ENCODE data around the gene PDE4D. TPM values are rescaled to one million over a fixed set of nuclear protein-coding genes. Genes with fewer than 3 reads are reported as not detected.
A peak's percentile ranks its signal among the peaks of the same experiment; 100 is the strongest.
"Not testable (repeated sequence)": the region's sequence is repeated elsewhere in the genome, so short reads cannot be mapped to it uniquely, and the experiment has no call there.

The PDE4D gene
- total RNA-seq, 1 donor from 2014 or later, result 47.7 TPM

DNA sequence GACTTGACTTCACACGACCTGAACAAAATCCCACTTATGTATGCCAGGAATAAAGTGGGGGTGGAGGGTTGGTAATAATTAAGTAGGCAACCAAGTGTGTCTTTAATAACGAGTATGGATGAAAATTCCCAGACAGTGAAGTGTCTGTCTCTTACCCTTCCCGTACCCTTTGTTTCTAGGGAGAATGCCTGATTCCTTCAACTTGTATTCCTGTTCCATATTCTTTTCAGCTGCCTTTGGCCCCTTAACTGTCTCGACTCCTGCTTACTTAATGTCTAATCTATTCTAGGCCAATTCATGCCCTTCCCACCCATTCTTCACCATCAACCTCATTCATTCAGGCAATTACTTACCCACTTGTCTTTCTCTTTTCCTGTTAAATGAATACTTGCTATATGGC is 930.2 kb downstream of the PDE4D start:
- intact Hi-C loops (cut with micrococcal nuclease), result no loop called here
- Mint-ChIP-seq H3K4me3 (no peak overlapping the region), H3K27ac (no peak overlapping the region), H3K36me3 (ENCODE audit: low read depth) (no peaks in the 10 kb centered on the region), H3K4me1 (peaks cover 2% of the 10 kb centered on the region), H3K27me3 (no peaks in the 10 kb centered on the region), H3K9me3 (no peaks in the 10 kb centered on the region)
- no peak for DNase-seq

DNA sequence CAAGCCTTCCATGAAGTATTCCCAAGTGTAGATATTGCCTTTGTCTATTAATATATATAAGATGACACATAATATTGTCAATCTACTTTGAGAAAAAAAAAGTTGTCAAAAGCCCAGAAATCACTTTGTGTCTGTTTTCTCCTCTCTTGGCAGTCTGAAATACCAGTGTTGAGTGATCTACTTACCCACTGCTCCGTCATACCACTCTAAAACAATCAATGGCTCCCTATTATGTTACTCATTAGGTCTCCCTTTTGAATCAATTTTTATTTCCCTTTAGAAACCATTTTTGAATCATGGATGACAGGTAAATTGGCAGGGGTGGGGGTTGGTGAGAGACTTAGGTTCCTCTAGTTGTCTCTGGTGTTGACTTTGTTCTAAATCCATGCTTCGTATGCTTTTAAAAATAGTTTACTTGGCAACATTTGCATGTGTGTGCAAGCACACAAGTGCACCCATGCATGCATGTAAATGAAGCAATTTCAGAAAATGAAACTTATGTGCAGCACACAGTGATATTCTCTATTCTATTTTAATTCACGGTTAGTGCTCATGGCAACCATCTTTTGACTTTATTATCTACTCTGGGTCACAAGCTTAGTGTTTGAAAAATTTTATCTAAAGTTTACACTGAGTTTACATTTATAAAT is 931.8 kb downstream of the PDE4D start:
- Mint-ChIP-seq H3K27me3 (no peaks in the 10 kb centered on the region), H3K4me1 (no peaks in the 10 kb centered on the region), H3K4me3 (no peak overlapping the region), H3K9me3 (no peaks in the 10 kb centered on the region), H3K27ac (no peak overlapping the region), H3K36me3 (ENCODE audit: low read depth) (no peaks in the 10 kb centered on the region)
- intact Hi-C loops (cut with micrococcal nuclease), result no loop called here
- DNase-seq, result no peak

DNA sequence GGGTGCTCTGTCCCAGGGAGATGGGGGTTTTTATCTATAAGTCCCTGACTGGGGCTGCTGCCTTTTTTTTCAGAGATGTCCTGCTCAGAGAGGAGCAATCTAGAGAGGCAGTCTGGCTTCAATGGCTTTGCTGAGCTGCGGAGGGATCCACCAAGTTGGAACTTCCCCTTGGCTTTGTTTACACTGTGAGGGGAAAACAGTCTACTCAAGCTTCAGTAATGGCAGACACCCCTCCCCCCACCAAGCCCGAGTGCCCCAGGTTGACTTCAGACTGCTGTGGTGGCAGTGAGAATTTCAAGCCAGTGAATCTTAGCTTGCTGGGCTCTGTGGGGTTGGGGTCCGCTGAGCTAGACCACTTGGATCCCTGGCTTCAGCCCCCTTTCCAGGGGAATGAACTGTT is 934.8 kb downstream of the PDE4D start:
- no peak for DNase-seq
- Mint-ChIP-seq H3K27me3 (peaks cover 16% of the 10 kb centered on the region), H3K27ac (no peak overlapping the region), H3K4me3 (no peak overlapping the region), H3K4me1 (no peaks in the 10 kb centered on the region), H3K9me3 (peaks cover 5% of the 10 kb centered on the region), H3K36me3 (ENCODE audit: low read depth) (no peaks in the 10 kb centered on the region)
- intact Hi-C loops (cut with micrococcal nuclease), result no loop called here

DNA sequence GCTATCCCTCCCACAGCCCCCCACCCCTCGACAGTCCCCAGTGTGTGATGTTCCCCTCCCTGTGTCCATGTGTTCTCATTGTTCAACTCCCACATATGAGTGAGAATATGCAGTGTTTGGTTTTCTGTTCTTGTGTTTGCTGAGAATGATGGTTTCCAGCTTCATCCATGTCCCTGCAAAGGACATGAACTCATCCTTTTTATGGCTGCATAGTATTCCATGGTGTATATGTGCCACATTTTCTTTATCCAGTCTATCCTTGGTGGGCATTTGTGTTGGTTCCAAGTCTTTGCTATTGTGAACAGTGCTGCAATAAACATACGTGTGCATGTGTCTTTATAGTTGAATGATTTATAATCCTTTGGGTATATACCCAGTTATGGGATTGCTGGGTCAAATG is 940.3 kb downstream of the PDE4D start:
- DNase-seq; H3K4me1 Mint-ChIP-seq; H3K9me3 Mint-ChIP-seq; H3K27ac Mint-ChIP-seq; intact Hi-C loops (cut with micrococcal nuclease); H3K36me3 Mint-ChIP-seq (ENCODE audit: low read depth); H3K4me3 Mint-ChIP-seq: not testable (repeated sequence)
- peaks cover 32% of the 10 kb centered on the region for H3K27me3 Mint-ChIP-seq

DNA sequence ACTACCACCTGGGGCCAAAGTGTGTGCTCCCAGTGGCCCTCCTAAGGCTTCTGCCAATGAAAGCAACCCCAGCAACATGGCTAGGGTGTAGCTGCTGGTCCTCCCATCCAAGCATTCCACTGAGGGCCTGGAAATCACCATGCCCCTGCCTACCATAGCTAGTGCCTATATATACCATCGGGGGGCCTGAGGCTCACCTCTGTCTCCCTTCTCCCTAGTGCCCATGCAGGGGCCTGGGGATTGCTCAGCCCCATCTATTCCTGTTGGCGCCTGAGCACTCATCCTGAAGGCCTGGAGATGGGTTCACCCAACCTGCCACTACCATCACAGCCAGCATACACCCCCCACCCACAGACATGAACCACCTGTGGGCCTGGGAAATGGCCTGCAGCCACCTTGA is 943.3 kb downstream of the PDE4D start:
- no peak overlapping the region for H3K4me3 Mint-ChIP-seq
- intact Hi-C loops (cut with micrococcal nuclease), result no loop called here
- H3K27ac Mint-ChIP-seq, result no peak overlapping the region
- H3K4me1 Mint-ChIP-seq, result peaks cover 3% of the 10 kb centered on the region
- H3K27me3 Mint-ChIP-seq, result peaks cover 34% of the 10 kb centered on the region
- no peak for DNase-seq
- H3K9me3 Mint-ChIP-seq, result peaks cover 9% of the 10 kb centered on the region
- no peaks in the 10 kb centered on the region for H3K36me3 Mint-ChIP-seq (ENCODE audit: low read depth)

DNA sequence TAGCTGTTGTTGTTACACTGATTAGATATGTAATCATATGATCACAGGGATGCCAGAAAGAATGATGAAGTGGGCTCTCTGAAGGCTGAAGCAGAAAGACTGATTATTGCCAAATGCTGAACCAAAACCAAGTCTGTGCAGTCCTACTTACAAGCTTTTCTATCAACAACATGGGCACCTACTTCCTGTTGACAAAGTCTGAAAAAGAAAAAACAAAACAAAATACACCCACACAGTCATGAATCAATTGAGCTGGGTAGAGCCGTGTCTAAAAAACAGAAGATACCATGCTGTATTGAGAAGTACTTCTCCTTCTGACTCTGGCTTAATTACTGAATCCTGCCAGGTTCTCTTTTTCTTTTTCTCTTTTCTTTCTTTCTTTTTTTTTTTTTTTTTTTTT is 947.3 kb downstream of the PDE4D start:
- intact Hi-C loops (cut with micrococcal nuclease), result no loop called here
- no peak for DNase-seq
- no peak overlapping the region for H3K27ac Mint-ChIP-seq
- no peaks in the 10 kb centered on the region for H3K36me3 Mint-ChIP-seq (ENCODE audit: low read depth)
- no peak overlapping the region for H3K4me3 Mint-ChIP-seq
- no peaks in the 10 kb centered on the region for H3K9me3 Mint-ChIP-seq
- H3K27me3 Mint-ChIP-seq, result peaks cover 17% of the 10 kb centered on the region
- H3K4me1 Mint-ChIP-seq, result peaks cover 3% of the 10 kb centered on the region

DNA sequence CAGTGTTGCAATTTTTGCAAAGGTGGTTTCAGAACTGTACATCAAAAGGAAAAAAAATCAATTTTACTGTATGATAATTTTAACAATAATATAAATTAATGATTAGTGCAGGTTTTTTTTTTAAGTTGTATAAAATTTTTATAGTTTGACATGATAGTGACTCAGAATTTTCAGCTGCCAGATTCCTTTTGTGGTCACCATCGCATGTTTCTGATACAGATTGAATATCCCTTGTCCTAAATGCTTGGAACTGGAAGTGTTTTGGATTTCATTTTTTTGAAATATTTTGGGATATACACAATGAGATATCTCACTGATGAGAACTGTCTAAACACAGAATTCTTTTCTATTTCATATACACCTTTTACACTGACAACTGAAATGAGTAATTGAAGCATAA is 949.3 kb downstream of the PDE4D start:
- intact Hi-C loops (cut with micrococcal nuclease), result no loop called here
- no peak overlapping the region for H3K27ac Mint-ChIP-seq
- no peak overlapping the region for H3K4me3 Mint-ChIP-seq
- H3K27me3 Mint-ChIP-seq, result peaks cover 21% of the 10 kb centered on the region
- no peaks in the 10 kb centered on the region for H3K36me3 Mint-ChIP-seq (ENCODE audit: low read depth)
- DNase-seq, result no peak
- peaks cover 3% of the 10 kb centered on the region for H3K9me3 Mint-ChIP-seq
- H3K4me1 Mint-ChIP-seq, result peaks cover 3% of the 10 kb centered on the region

DNA sequence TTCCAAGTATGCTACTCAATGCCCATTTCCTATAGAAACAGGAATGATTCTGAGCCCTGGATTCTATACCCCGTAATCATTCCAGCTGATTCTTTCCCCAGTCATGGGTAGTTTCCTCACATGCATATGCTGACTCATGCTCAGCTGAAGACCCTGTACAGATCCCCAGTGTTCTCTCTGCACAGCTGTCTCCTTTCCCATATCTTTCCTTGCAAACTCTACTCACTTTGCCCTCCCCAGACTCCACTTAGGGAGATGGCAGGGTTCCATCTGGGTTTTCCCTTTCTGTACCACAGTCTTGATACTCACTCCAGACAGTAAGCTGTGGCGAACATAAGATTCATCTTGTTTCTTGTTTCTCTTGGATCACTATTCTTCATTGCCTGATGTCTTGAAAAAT is 953.1 kb downstream of the PDE4D start:
- Mint-ChIP-seq H3K27ac (no peak overlapping the region), H3K4me3 (no peak overlapping the region), H3K36me3 (ENCODE audit: low read depth) (no peaks in the 10 kb centered on the region), H3K9me3 (peaks cover 3% of the 10 kb centered on the region), H3K4me1 (peaks cover 2% of the 10 kb centered on the region), H3K27me3 (peaks cover 11% of the 10 kb centered on the region)
- intact Hi-C loops (cut with micrococcal nuclease), result no loop called here
- DNase-seq, result no peak

DNA sequence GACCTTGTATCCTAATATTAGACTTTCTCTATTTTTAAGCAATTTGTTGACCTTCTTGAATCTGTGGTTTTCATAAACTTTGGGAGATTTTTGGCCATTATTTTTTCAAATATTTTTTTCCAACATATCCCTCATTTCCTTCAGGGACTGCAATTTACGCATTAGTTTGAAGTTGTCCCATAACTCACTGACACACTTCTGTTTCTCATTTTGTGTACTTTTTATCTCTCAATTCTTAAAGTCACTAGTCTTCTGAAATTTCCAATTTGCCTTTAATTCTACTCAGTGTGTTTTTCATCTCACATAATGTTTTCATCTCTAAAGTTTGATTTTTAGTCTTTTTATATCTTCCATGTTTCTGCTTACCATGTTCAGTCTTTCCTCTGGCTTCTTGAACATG is 953.9 kb downstream of the PDE4D start:
- no peak overlapping the region for H3K4me3 Mint-ChIP-seq
- peaks cover 9% of the 10 kb centered on the region for H3K27me3 Mint-ChIP-seq
- DNase-seq, result no peak
- no peaks in the 10 kb centered on the region for H3K36me3 Mint-ChIP-seq (ENCODE audit: low read depth)
- intact Hi-C loops (cut with micrococcal nuclease), result no loop called here
- H3K4me1 Mint-ChIP-seq, result peaks cover 8% of the 10 kb centered on the region
- H3K9me3 Mint-ChIP-seq, result peaks cover 8% of the 10 kb centered on the region
- no peak overlapping the region for H3K27ac Mint-ChIP-seq

DNA sequence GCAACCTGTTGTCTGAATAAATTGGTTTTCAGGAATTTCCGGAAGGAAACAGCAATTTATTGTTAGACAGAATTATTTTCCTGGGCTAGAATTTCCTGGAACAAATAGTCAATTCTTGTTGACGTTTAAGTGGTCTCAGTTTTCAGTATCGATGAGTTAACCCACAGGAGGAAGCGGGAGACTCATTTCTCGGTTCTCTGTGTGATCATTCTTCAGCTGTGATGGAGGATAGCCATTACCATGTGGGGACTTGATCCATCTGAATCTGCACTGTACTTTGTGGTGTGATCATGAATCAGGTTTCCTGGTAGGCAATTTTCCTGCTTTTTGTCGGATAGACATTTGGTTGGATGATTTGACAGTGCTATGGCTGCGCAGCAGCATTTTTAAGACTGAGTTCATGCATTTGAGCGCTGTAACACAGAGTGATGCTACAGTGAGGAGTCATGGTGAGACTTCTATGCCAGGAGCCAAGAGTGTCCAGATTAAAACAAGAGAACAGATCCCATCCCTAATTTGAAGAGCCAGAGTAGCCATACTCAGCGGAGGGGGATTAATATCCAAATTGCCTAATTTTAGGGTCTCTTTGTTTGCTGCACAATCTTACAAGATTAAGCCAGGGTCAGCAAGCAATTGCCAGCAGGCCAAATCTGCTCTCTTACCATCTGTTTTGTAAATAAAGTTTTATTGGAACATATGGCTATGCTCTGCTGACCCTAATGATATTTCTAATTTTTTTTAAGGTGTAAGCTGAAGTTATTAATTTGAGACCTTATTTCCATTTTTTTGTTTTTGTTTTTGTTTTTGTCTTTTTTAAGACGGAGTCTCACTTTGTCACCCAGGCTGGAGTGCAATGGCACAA is 954.7 kb downstream of the PDE4D start:
- H3K36me3 Mint-ChIP-seq (ENCODE audit: low read depth), result no peaks in the 10 kb centered on the region
- peaks cover 7% of the 10 kb centered on the region for H3K27me3 Mint-ChIP-seq
- H3K4me3 Mint-ChIP-seq, result no peak overlapping the region
- no peak for DNase-seq
- H3K4me1 Mint-ChIP-seq, result peaks cover 14% of the 10 kb centered on the region
- H3K27ac Mint-ChIP-seq, result no peak overlapping the region
- intact Hi-C loops (cut with micrococcal nuclease), result no loop called here
- H3K9me3 Mint-ChIP-seq, result peaks cover 8% of the 10 kb centered on the region

DNA sequence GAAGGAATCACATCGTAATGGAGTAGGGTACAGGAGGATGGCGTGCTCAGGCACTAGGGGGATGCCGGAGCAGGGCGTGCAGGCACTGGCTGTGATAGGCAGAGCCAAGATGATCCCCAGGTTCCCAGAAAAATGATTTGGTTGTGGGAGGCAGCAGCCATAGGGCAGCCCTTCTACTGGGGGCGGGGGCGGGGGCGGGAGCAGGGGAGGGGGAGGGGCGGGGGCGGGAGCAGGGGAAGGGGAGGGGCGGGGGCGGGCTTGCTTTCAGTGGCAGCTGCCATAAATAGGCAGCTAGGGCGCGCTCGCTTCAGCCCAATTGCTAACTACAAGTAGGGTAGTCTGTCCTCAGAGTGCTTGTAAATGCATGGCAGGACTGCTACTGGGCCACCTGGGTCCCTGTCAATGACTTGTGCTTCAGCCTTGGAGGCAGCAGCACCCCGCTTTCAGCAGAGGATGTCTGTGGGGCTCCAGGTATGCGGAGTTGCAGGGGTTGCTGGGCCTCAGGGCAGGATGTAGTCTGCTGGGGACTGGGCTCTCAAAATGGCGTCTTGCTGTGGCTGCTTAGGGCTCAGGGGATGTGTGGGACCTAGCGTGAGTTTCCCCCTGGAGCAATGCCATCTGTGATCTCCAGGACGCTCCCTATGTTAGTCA is 956.4 kb downstream of the PDE4D start:
- H3K36me3 Mint-ChIP-seq (ENCODE audit: low read depth), result no peaks in the 10 kb centered on the region
- H3K4me3 Mint-ChIP-seq, result no peak overlapping the region
- H3K27ac Mint-ChIP-seq, result no peak overlapping the region
- DNase-seq, result no peak
- intact Hi-C loops (cut with micrococcal nuclease), result no loop called here
- H3K4me1 Mint-ChIP-seq, result peaks cover 14% of the 10 kb centered on the region
- peaks cover 9% of the 10 kb centered on the region for H3K9me3 Mint-ChIP-seq
- peaks cover 8% of the 10 kb centered on the region for H3K27me3 Mint-ChIP-seq

DNA sequence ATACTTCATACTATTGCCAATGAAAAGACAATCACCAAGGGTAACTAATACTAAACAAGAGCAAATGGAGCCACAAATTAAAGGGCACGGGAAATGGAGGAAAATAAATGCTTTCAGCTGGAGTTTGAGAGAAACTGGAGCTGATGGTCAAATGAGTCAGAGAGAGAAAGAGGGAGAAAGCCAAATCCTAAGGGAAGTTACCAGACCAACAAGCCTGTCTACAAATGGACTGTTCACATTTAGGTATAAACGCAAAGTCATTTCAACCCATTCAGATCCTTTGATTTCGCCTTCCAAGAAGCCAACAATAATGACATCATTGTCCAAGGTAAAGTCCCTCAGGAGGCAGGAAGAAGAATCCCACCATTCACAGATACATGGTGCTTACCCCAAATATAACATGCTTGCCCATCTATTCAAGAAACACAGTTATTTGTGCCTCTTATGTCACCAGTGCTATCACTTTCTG is 958.9 kb downstream of the PDE4D start:
- H3K4me3 Mint-ChIP-seq, result peak overlapping the region; percentile 53
- H3K36me3 Mint-ChIP-seq (ENCODE audit: low read depth), result no peaks in the 10 kb centered on the region
- peaks cover 6% of the 10 kb centered on the region for H3K27me3 Mint-ChIP-seq
- DNase-seq, result no peak
- H3K9me3 Mint-ChIP-seq, result peaks cover 9% of the 10 kb centered on the region
- H3K27ac Mint-ChIP-seq, result peak overlapping the region; percentile 74
- intact Hi-C loops (cut with micrococcal nuclease), result loop anchor here (5.0 kb wide), 1 partner anchor 47 kb away; no protein-coding TSS in a partner anchor
- peaks cover 14% of the 10 kb centered on the region for H3K4me1 Mint-ChIP-seq

DNA sequence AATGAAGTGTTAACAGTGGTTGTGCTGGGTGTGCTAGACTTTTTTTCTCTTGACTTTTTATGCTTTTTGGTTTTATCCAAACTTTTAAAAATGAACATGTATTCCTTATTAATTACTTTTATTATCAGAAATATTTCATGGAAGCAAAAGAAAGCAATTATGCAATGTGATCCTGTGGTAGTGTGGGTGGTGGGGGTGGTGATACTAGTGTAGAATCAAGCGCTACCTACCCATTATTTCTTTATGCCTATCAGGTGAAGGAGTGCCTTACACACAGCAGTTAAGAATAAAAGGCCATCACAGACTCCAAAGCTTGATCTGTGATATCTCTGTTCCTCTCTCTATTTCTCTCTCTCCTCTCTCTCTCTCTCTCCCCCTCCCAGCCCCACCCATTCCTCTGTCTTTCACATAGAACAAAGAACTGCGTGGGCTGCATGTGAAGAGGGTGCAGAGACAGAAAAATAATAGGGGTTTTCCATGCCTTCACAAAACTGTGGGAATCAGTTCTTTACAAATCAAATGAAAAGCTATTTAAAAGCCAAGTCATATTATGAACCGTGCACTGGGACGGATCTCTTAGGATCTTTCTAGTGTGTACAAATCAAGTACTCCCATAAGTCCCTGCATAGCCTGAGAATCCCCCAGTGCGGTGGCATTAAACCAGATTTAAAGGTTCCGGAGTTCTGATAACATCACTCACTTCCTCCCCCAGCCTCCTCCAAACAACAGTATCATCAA is 959.5 kb downstream of the PDE4D start:
- DNase-seq, result peak; percentile 77
- Mint-ChIP-seq H3K9me3 (peaks cover 9% of the 10 kb centered on the region), H3K4me1 (peaks cover 14% of the 10 kb centered on the region), H3K36me3 (ENCODE audit: low read depth) (no peaks in the 10 kb centered on the region), H3K27ac (peak overlapping the region; percentile 74), H3K4me3 (peak overlapping the region; percentile 53), H3K27me3 (peaks cover 6% of the 10 kb centered on the region)
- intact Hi-C loops (cut with micrococcal nuclease), result loop anchor here (5.0 kb wide), 1 partner anchor 47 kb away; no protein-coding TSS in a partner anchor

Data from activated CD4-positive, alpha-beta T cell treated with anti-CD3 and anti-CD28 coated beads, Interleukin-2, amount 10 ng/mL, durations not matched to agents 24 days and 14 days (primary cell).